GM23248 (cell line): ENCODE measurements around the gene SKI.

ENCODE experiments used
- EZH2 ChIP-seq: fragments of 200-600 bp; sonication (generic); IDR thresholded peaks from 2 replicates; pipeline ENCODE4 v1.6.1; 2018; ENCODE audit warnings: antibody characterized with exemption, mild to moderate bottlenecking; ENCODE audit not compliant: insufficient read depth, poor library complexity, severe bottlenecking
- EZH2phosphoT487 ChIP-seq: fragments of 200-600 bp; sonication (generic); IDR thresholded peaks from 2 replicates; pipeline ENCODE4 v1.6.1; 2018; ENCODE audit warnings: antibody characterized with exemption, moderate library complexity, mild to moderate bottlenecking, low read depth; ENCODE audit not compliant: insufficient read depth

GRCh38 chr1:2355373-2356261 is 127.5 kb downstream of the SKI start:
- TF ChIP-seq EZH2phosphoT487: no peak
- TF ChIP-seq EZH2: no peak
